Sigmoid colon (tissue), 4 donors: ENCODE measurements around the gene SEC63.
"Not testable (repeated sequence)": the region's sequence is repeated elsewhere in the genome, so short reads cannot be mapped to it uniquely, and the experiment has no call there.

Experiments
- CTCF ChIP-seq, 4 experiments: fragments of 450-650 bp in 3 of 4; fragments of 200-600 bp in 1 of 4; IDR thresholded peaks; one replicate each; pipeline ENCODE4 v1.5.1; 2016 to 2019; ENCODE audit warnings: antibody characterized with exemption in 4 of 4, mild to moderate bottlenecking in 3 of 4, moderate library complexity in 2 of 4
- EP300 ChIP-seq, 4 donors: sonication (generic); formaldehyde crosslinking; IDR thresholded peaks; one replicate each; pipeline ENCODE4 v1.6.1; 2017; ENCODE audit warnings: antibody characterized with exemption in 4 of 4
- POLR2A ChIP-seq, 2 donors: fragments of 450-650 bp; IDR thresholded peaks; one replicate each; pipeline ENCODE4 v1.6.1; 2016; ENCODE audit warnings: antibody characterized with exemption in 2 of 2, mild to moderate bottlenecking in 2 of 2, moderate library complexity in 2 of 2
- POLR2AphosphoS5 ChIP-seq, 4 donors: sonication (generic); formaldehyde crosslinking; IDR thresholded peaks; one replicate each; pipeline ENCODE4 v1.6.1; 2017; ENCODE audit warnings: antibody characterized with exemption in 4 of 4

- TF ChIP-seq CTCF, POLR2AphosphoS5, EP300, POLR2A (IDR thresholded peaks at IDR 0.05): not testable (repeated sequence)
Observed at GRCh38 chr6:107916961-107917360, 41.0 kb downstream of the SEC63 start.
